ENCODE results near the gene ILDR1. TPM values are rescaled to one million over a fixed set of nuclear protein-coding genes. Genes with fewer than 3 reads are reported as not detected.

ILDR1 gene
- total and polyA plus RNA-seq, 2 donors from 2014 or later: 11.9 to 17.7 TPM

DNA sequence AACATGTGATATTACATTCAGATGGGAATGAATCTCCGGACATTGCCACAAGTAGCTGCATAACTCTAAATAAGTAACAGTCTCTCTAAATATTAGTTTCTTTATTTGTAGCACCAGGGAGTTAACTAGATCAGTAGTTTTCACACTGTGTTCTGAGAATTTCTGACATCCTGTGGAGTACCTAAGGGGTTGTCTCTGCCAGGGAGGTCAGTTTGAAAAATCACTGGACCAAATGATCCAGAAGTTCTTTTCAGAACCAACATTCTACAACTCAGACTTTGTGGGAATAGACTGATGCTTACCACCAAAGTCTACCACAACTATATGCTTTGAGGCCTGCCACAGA is 9.0 kb upstream of the ILDR1 start:
- TF ChIP-seq, protein P1, sequence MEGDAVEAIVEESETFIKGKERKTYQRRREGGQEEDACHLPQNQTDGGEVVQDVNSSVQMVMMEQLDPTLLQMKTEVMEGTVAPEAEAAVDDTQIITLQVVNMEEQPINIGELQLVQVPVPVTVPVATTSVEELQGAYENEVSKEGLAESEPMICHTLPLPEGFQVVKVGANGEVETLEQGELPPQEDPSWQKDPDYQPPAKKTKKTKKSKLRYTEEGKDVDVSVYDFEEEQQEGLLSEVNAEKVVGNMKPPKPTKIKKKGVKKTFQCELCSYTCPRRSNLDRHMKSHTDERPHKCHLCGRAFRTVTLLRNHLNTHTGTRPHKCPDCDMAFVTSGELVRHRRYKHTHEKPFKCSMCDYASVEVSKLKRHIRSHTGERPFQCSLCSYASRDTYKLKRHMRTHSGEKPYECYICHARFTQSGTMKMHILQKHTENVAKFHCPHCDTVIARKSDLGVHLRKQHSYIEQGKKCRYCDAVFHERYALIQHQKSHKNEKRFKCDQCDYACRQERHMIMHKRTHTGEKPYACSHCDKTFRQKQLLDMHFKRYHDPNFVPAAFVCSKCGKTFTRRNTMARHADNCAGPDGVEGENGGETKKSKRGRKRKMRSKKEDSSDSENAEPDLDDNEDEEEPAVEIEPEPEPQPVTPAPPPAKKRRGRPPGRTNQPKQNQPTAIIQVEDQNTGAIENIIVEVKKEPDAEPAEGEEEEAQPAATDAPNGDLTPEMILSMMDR (IDR thresholded peaks at IDR 0.05; ENCODE audit: borderline replicate concordance, extremely low read depth, insufficient read depth): no peak
- H3K4me1 ChIP-seq (ENCODE audit: control insufficient read depth in 2 of 3, insufficient read depth in 2 of 3, low read depth in 1 of 3, low read length in 3 of 3): no peaks in the 10 kb centered on the region
- no peaks in the 10 kb centered on the region for H3K9me3 ChIP-seq (ENCODE audit: control insufficient read depth in 2 of 3, insufficient read depth in 1 of 3, low read length in 3 of 3)
- DNase-seq (no peak), FAIRE-seq (no peak)
- H3K27ac ChIP-seq (ENCODE audit: low read depth in 2 of 2, low read length in 2 of 2): no peak overlapping the region
- no peak overlapping the region for H3K4me3 ChIP-seq (ENCODE audit: low read length in 3 of 3)
- H3K36me3 ChIP-seq (ENCODE audit: control insufficient read depth in 2 of 3, insufficient read depth in 3 of 3, low read length in 3 of 3): no peaks in the 10 kb centered on the region
- no peak overlapping the region for H3K9ac ChIP-seq (ENCODE audit: low read length in 3 of 3)
- no peaks in the 10 kb centered on the region for H3K27me3 ChIP-seq (ENCODE audit: control insufficient read depth, insufficient read depth, low read length)
- intact Hi-C loops (cut with DNase I): no loop called here

- no peak for FAIRE-seq
- intact Hi-C loops (cut with DNase I): no loop called here
These were observed 8.5 kb upstream of the ILDR1 start for GRCh38 chr3:122030381-122031122.

DNA sequence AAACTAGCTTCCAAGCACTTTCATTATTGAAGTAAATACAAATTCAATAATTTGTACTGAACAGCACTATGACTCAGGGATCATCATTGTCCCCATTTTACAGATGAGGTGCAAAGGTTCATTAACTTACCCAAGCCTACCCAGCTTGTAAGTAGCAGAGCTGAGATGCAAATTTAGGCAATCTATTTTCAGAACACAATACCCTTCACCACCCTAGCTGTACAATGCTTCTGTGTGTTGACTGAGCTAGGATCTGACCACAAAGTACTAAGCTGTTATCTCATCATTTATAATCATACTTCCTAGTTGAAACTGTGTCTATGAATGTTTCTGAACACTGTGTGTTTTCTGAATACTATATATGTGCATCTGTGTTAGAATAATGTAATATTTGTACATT is 3.2 kb upstream of the ILDR1 start:
- H3K27me3 ChIP-seq (ENCODE audit: control insufficient read depth, insufficient read depth, low read length): no peaks in the 10 kb centered on the region
- no peaks in the 10 kb centered on the region for H3K4me1 ChIP-seq (ENCODE audit: control insufficient read depth in 2 of 3, insufficient read depth in 2 of 3, low read depth in 1 of 3, low read length in 3 of 3)

More at GRCh38 chr3:122030381-122031122, 8.5 kb upstream of the ILDR1 start:
- no peaks in the 10 kb centered on the region for H3K36me3 ChIP-seq (ENCODE audit: control insufficient read depth in 2 of 3, insufficient read depth in 3 of 3, low read length in 3 of 3)
- H3K4me3 ChIP-seq (ENCODE audit: low read length in 3 of 3): no peak overlapping the region
- H3K27me3 ChIP-seq (ENCODE audit: control insufficient read depth, insufficient read depth, low read length): no peaks in the 10 kb centered on the region
- TF ChIP-seq, protein P1 (IDR thresholded peaks at IDR 0.05; ENCODE audit: borderline replicate concordance, extremely low read depth, insufficient read depth): no peak
- no peak for DNase-seq
- H3K9me3 ChIP-seq (ENCODE audit: control insufficient read depth in 2 of 3, insufficient read depth in 1 of 3, low read length in 3 of 3): no peaks in the 10 kb centered on the region
- H3K4me1 ChIP-seq (ENCODE audit: control insufficient read depth in 2 of 3, insufficient read depth in 2 of 3, low read depth in 1 of 3, low read length in 3 of 3): no peaks in the 10 kb centered on the region
- H3K27ac ChIP-seq (ENCODE audit: low read depth in 2 of 2, low read length in 2 of 2): no peak overlapping the region
- H3K9ac ChIP-seq (ENCODE audit: low read length in 3 of 3): no peak overlapping the region

More for the DNA sequence above, 3.2 kb upstream of the ILDR1 start:
- intact Hi-C loops (cut with DNase I): no loop called here
- TF ChIP-seq, protein P1 (IDR thresholded peaks at IDR 0.05; ENCODE audit: borderline replicate concordance, extremely low read depth, insufficient read depth): no peak
- Histone ChIP-seq H3K4me3 (ENCODE audit: low read length in 3 of 3) (no peak overlapping the region), H3K9me3 (ENCODE audit: control insufficient read depth in 2 of 3, insufficient read depth in 1 of 3, low read length in 3 of 3) (no peaks in the 10 kb centered on the region), H3K9ac (ENCODE audit: low read length in 3 of 3) (no peak overlapping the region), H3K27ac (ENCODE audit: low read depth in 2 of 2, low read length in 2 of 2) (no peak overlapping the region), H3K36me3 (ENCODE audit: control insufficient read depth in 2 of 3, insufficient read depth in 3 of 3, low read length in 3 of 3) (no peaks in the 10 kb centered on the region)
- FAIRE-seq (no peak), DNase-seq (no peak)

All from kidney (tissue), 14 donors.